HG03521 (cell line): ENCODE measurements around the gene CDYL2.
"Not testable (repeated sequence)": the region's sequence is repeated elsewhere in the genome, so short reads cannot be mapped to it uniquely, and the experiment has no call there.

Experiments
- ATAC-seq: cut with Tn5 transposase; IDR thresholded peaks from one replicate; pipeline ENCODE4 v1.9.1; 2021; ENCODE audit warnings: mild to moderate bottlenecking, moderate library complexity; ENCODE audit not compliant: unreplicated experiment

CDYL2 gene

DNA sequence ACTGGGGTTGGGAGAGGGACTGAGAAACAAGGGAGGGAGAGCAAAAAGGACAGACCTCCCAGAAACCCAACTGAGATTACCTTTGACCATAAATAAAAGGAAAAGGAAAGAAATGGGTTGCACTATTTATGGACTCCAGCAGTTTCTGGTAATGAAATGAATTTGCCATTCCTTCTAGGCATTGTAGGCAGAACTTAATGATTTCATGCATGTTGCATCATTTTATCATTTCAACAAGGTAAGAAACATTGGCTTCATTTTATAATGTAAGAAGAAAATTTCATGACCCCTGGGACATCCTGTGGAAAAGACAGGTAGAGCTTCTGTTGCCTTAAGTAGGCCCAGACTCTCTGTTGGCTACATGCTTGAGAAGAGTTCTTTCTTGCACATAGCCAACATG, 8.2 kb upstream of the CDYL2 start:
- no peak for ATAC-seq

DNA sequence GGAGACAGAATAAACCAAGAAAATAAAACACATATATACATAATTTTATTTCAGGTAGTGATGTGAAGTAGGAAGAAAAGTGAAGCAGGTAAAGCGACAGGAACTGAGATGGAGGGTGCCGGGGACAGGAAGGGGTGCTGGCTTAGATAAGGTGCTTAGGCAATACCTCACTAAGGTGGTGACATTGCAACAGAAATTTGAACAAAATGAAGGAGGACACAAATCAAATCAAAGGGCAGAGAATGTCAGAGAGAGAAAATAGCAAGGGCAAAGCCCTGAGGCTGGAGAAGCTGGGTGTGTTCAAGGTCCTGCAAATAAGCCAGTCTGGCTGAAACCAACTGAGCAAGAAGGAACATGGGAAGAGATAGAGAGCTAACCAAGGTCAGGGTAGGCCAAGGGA, 5.0 kb upstream of the CDYL2 start:
- ATAC-seq, result no peak

DNA sequence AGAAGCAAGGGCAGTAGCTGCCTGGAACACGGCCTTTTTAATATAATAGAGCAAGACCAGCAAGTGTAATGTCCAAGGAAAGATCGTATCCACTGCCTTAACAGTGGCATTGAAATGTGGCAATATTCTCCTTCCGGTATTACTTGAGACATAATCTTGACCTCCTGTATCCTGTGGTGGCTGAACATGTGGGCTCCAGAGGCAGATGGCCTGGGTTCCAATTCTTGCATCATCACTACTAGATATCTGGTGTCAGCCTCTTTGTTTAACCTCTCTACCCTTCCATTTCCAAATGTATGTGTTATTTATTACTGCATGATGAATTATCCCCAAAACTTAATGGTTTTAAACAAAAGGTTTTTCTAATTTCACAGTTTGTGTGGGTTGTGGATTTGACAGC, 3.5 kb upstream of the CDYL2 start:
- ATAC-seq, result no peak

DNA sequence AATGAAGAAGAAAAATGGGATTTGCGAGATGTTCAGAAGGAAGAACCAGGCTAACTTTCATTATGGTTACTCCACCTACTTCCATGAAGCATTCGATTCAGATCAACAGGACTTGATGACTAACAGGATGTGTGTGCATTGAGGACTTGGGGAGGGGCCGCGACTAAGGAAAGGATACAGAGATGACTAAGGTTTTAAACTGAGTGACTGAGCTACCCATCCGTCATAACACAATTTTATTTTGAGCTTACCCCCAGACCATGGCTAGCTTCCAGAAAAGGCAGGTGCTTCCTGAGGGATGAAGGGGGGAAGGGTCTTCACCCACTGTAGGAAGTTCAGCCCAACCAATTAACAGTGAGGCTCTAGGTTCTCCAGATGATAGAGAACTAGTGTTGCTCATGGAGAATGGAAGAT, 2.5 kb upstream of the CDYL2 start:
- no peak for ATAC-seq

DNA sequence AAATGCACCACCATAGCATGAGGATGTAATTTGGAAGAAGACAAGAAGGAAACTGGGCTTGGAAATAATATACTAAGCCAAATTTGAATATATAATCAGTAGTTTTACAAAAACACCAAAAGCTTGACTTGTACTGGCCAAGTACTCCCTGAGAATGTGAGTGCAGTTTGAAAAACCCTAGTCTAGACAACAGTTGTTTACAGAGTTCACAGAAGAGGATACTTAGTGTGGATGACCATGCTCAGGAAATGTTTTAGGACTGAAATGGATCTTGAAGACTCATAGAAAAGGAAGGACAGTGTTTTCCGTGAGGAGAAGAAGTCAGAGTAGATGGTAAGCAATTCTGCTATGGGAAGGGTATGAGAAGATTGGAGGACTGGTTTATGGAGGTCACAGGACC, 1.9 kb upstream of the CDYL2 start:
- no peak for ATAC-seq

DNA sequence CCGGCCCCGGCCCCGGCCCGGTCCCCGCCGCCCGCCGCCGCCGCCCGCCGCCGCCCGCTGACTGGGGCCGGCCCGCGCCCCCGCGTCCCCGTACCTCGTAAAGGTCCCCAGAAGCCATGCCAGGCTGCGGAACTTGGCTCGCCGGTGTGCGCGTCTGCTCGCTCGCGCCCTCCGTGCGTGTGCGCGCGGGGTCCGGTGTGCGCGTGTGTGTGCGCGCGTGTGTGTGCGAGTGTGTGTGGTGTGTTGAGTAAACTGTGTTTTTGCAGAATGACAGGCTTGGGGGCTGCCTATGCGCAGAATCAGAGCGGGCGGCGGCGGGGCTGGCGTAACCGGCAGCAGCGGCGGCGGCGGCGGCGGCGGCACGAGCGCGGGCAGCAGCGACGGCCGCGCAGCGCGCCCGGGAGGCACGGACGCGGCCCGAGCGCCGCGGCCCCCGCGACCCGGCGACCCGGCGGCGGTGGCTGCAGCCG, 307 bp downstream of the CDYL2 start:
- ATAC-seq, result peak; percentile 41

DNA sequence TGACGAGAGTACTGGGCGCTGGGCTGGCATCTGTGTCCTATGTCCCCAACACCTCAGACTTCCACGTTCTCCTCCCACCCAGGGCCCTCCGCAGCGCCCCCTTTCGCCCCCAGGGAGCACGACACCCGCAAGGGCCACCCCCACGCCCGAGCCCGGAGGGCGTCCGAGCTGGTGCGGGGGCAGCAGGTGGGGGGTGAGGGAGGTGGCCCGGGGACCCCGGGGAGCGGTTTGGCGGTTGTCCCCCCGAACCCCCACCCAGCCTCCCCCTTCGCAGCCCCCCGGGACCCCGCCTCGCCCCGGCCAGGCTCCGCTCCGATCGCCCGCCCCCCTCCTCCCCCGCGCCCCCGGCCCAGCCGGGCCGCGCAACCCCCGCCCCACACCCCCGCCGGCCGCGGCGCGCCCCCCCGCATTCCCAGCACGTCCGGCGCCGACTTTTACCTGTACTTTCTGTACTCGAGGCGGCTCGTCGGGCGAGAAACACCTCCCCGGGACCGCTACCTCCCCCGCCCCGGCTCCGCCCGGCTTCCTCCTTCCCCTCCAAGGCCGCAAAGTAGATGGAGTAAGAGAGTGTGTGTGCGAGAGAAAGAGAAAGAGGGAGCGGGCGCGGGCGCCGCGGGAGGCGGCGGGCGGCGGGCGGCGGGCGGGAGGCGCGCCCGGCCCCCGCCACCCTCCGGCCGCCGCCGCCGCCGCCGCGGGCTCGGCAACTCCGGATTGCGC, 901 bp downstream of the CDYL2 start:
- ATAC-seq, result peak; percentile 21

DNA sequence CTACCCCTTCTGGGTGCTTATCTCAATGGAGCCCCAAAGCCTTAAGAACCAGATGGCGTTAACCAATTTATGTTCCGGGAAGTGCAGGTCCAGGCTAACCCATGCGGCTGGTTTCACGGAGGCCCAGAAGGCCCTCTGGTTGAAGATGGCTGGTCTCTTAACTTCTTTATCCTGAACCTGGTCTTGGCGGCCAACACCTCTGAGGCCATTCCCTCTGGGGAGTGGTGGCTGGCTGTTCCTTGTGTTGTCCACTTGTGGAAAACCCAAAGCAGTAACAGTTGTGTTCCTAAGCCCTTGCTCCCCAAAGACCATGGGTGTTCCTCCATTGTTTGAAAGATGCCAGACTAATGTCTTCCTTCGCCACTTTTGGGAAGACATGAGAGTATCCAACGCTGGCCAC, 1.5 kb downstream of the CDYL2 start:
- ATAC-seq, result no peak

DNA sequence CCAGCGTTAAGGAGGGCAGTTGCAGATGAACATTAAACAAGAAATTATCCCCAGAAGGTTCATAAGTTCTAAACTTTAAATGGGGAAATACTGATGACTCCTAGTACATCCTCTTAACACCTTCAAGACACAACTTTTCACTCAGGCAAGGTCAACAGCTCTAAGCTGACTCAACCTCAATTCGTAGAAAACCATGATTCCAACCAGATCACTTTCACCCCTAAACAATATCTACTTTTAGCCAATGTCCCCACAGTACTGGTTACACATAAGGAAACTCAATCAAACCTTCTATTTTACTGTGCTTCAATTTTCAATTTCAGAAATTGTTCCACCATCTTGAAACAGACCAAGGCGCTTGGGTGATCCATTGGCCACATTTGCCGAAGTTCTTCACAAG, 2.3 kb downstream of the CDYL2 start:
- ATAC-seq, result no peak

DNA sequence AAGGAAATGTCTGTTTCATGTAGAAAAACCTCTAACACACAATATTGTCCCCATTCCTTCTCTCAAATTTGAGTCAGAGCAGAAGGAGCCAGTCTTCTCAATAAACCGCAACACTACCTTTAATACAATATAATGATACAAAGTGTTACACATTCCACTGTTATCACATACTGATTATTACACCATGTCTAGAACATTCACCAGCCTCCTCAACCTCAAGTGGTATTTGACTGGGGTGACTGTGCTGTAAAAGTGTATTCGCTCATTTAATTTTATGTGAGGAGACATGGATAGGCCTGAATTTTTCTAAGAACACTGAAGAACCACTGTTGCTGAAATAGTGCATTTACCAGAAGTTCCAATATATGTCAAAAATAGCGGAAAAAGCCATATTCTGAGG, 10.3 kb downstream of the CDYL2 start:
- no peak for ATAC-seq

DNA sequence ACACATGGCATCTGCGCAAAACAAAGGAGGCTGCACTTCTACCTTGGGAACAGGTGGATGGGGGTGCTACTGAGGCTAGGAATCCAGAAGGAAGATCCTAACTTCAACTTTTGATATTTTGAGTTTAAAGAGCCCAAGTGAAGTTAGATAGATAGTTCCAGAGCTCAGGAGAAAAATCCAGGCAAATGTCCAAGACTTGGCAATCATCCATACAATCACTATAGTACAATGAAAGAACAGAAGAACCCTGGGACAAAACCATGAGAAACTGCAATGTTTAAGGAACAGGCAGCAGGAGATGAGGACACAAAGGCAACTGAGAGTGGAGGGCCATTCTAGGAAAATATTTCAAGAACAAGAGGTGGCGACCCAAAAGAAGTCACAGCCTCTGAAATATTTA, 12.4 kb downstream of the CDYL2 start:
- ATAC-seq, result no peak

DNA sequence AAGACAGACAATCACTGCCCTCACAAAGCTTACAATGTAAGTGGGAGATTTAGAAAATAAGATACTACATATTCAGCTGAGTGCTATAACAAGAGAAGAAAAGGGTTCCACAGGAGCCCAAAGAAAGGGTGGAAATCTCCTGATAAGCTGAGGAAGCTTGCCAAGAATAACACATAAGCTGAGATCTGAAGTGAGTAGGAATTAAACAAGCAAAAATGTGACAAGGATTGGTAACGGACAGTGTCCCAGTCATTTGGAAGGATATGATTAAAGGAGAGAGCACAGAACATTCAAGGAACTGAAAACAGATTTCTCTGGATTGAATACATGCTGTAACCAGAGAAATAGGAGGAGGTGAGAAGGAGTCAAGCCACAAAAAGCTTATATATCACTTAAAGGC, 13.0 kb downstream of the CDYL2 start:
- no peak for ATAC-seq

DNA sequence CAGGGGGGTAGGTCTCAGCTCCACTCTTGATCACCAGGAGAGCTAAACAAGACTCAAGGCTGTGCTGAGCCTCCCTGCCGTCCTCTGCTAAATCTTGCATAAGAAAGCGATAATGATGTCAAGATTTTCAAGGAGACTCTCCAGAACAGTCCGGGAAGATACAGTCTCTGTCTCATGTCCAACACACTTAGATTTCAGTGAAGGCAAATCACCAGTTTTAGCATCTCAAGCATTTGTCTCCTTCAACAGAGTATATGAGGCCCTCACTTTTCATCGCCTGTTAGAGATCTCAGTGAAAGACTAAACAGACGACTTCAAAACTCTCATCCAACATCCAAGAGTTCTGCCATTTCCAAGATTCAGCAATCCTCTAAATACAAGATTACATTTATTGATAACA, 13.6 kb downstream of the CDYL2 start:
- no peak for ATAC-seq

DNA sequence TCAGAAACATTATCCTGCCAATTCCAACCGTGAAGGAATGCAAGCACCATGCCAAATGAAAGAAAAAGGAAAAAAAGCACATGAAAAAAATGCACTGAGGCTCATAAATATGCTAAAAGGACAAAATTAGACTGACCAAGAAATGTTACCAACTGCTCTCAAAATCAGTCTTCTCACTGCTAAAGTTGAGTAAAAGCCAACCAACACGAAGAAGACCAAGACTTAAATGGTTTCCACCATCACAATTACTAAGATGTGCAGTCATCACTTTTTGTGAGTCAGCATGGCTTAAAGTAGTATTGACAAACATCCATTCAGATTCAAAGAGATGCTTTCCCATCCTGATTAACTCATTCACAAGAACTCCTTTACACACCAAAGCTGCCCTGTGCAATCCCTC, 16.4 kb downstream of the CDYL2 start:
- ATAC-seq, result no peak

DNA sequence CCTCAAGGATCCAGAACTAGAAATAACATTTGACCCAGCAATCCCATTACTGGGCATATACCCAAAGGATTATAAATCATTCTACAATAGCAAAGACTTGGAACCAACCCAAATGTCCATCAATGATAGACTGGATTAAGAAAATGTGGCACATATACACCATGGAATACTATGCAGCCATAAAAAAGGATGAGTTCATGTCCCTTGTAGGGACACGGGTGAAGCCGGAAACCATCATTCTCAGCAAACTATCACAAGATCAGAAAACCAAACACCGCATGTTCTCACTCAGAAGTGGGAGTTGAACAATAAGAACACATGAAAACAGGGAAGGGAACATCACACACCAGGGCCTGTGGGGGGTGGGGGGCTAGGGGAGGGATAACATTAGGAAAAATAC, 17.8 kb downstream of the CDYL2 start:
- not testable (repeated sequence) for ATAC-seq

DNA sequence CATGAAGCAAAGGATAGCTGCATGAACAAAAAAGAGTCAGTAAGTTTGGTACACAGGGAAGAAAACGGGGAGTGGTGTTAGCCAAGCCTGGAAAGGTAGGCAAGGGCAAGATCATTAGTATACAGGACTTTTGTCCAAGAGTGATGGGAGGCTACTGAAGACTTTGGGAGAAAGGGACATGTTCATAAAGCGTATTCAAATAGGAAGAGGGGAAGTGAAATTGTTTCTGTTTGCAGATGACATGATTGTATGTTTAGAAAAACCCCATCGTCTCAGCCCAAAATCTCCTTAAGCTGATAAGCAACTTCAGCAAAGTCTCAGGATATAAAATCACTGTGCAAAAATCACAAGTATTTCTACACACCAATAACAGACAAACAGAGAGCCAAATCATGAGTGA, 19.4 kb downstream of the CDYL2 start:
- no peak for ATAC-seq

DNA sequence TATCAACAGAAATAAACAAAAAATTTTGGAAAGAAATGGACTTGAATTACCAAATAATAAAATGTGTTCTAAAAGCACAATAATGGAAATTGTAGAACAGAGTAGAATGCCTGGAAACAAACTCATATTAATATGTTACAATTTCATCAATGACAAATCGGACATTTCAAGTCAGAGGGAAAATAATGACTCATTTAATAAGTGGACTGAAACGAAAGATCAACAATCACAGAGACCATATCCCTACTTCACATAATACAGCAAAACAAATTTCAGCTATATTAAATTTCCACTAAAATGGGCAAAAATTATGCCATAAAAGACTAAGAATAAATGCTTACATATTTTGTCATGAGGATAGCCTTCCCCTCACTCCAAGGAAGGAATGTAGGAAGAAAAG, 25.7 kb downstream of the CDYL2 start:
- no peak for ATAC-seq

DNA sequence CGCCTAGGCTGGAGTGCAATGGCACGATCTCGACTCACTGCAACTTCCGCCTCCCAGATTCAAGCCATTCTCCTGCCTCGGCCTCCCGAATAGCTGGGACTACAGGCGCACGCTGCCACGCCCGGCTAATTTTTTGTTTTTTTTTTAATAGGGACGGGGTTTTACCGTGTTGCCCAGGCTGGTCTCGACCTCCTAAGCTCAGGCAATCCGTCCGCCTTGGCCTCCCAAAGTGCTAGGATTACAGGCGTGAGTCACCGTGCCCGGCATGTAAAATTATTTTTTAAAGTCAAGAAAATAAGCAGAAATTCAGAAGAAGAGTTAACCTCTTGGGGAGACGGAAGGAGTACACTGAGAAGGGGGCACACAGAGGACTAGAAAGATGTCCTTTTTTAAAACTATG, 27.5 kb downstream of the CDYL2 start:
- ATAC-seq, result no peak

DNA sequence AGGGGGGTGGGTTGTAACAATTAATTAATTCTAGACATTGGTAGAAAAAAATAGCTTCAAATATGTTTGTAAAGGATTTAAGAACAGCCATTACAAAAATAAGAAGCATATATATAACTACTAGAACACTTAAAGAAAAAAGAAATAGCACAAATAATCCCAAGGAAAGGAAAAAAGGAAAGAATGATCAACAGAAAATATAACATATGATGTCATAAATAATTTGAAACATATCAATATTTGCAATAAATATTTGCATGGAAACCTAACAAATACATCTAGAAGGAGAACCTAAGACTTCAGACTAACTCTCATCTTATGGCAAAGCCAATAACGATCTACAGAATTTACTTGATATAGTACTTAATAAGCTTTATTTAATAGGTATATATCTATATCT, 28.9 kb downstream of the CDYL2 start:
- ATAC-seq, result no peak

DNA sequence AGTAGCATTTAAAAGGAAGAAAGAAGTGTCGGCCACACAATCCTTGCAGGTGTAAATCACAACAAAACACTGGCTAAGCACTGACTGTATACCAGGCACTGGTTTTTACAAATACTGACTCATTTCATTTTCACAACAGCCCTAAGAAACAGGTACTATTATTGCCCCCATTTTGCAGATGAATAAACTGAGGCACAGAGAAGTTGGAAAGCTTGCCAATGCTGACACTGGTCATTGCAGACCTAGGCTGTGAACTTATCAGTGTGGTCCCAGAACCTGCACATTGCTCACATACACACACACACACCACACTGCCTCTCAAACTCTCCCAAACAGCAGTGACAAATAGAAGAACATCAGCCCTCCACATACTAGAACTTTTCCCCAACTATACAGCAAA, 37.6 kb downstream of the CDYL2 start:
- no peak for ATAC-seq

DNA sequence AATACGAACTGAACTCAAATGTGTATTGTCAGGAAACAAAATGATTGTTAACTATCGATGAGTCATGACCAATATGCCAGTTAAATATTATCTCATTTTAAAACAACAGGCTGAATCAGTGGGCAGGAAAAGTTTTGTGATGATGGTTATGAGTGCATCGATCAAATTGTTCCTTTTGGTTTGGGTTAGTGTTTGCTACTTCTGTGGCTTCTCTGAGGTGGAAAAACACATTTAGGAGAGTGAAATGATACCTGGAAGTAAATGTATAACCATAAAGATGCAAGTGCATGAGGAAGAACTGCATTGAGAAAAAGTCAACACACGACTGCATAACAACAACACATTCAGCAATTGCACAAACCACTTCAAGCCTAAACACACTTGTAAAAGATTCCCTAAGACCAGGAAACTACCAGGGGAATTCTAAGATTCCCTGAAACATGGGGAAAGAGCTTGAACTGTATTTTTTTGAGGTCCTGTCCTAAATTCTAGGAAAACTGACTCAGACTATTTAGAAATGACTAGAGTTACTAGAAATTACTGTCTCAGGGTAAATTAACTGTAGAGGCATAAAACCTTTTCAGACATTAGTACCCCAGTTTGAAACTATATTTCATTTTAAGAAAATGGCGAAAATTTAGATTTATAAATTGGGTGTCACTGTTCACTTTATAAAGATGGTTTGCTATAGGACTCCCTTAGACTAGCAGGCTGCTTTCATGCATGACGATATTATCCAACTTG, 44.8 kb downstream of the CDYL2 start:
- ATAC-seq, result no peak

DNA sequence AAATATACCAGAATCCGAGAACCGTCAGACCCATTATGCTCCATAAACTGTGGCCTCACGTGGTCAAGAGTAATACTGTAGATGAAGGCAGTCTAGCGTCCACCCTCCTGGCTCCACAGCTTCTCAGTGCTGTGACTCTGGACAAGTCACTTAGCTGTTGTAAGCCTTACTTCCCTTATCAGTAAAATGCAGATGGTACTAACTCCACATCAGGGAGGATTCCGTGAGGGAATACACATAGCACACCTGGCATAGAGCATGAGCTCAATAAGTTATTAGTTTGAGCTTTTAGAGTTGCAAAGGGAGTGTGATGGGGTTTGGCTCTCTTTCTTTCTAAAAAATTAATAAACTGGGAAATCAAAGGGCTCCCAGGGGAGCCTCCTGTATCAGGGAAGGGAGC, 49.9 kb downstream of the CDYL2 start:
- no peak for ATAC-seq

DNA sequence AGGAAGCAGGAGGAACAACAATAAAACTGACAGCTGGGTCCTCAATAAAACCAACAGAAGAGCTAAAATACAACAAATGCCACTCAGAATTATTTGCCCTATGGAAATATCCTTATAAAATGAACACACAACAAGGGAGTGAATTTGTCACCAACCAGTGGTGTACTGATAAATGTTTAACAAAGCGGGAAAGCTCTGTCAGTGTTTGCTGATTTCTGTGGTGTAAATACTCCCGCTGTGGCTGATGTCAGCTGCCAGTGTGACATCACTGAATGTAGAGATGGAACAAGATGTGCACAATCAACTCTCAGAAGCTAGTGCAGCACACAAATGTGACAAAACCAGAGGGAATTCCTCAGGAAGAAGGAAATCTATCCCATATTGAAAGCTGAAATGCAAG, 51.9 kb downstream of the CDYL2 start:
- ATAC-seq, result no peak
